Stomach (tissue), 4 donors: Measurements from ENCODE around the gene CAMK2B.

Experiments
- POLR2A ChIP-seq, 4 donors: fragments of 450-650 bp; IDR thresholded peaks; one replicate each; pipeline ENCODE4 v1.6.1; 2016; ENCODE audit warnings: antibody characterized with exemption in 4 of 4, control low read depth in 2 of 4, mild to moderate bottlenecking in 1 of 4, moderate library complexity in 1 of 4
- POLR2AphosphoS5 ChIP-seq, 3 donors: sonication (generic); formaldehyde crosslinking; IDR thresholded peaks; one replicate each; pipeline ENCODE4 v1.6.1; 2016; ENCODE audit warnings: antibody characterized with exemption in 3 of 3
- TF ChIP-seq, protein P1 (sequence below), 7 experiments: fragments of 450-650 bp in 4 of 7; fragments of 200-600 bp in 3 of 7; sonication (generic) in 3 of 7; IDR thresholded peaks; one replicate each; pipeline ENCODE4 v1.5.1; 2016 to 2019; ENCODE audit warnings: antibody characterized with exemption in 7 of 7, control low read depth in 2 of 7, mild to moderate bottlenecking in 1 of 7

GRCh38 chr7:44265728-44266127 is 59.7 kb downstream of the CAMK2B start:
- TF ChIP-seq POLR2A (IDR thresholded peaks at IDR 0.05): no peak
- TF ChIP-seq, protein P1, sequence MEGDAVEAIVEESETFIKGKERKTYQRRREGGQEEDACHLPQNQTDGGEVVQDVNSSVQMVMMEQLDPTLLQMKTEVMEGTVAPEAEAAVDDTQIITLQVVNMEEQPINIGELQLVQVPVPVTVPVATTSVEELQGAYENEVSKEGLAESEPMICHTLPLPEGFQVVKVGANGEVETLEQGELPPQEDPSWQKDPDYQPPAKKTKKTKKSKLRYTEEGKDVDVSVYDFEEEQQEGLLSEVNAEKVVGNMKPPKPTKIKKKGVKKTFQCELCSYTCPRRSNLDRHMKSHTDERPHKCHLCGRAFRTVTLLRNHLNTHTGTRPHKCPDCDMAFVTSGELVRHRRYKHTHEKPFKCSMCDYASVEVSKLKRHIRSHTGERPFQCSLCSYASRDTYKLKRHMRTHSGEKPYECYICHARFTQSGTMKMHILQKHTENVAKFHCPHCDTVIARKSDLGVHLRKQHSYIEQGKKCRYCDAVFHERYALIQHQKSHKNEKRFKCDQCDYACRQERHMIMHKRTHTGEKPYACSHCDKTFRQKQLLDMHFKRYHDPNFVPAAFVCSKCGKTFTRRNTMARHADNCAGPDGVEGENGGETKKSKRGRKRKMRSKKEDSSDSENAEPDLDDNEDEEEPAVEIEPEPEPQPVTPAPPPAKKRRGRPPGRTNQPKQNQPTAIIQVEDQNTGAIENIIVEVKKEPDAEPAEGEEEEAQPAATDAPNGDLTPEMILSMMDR (IDR thresholded peaks at IDR 0.05): no peak
- no peak for TF ChIP-seq POLR2AphosphoS5 (IDR thresholded peaks at IDR 0.05)
